Stimulated activated CD4-positive, alpha-beta T cell treated with anti-CD3 and anti-CD28 coated beads, TNF-alpha, amount 100 ng/mL, for 1 hour (primary cell): Measurements from ENCODE around the gene CPXM1.
"Not testable (repeated sequence)": the region's sequence is repeated elsewhere in the genome, so short reads cannot be mapped to it uniquely, and the experiment has no call there.

Experiments
- DNase-seq, 3 donors: peaks; one replicate each; pipeline ENCODE4 v3.0.0-alpha.2; 2020; ENCODE audit warnings: low read depth in 3 of 3, low spot score in 1 of 3

Gene CPXM1

GRCh38 chr20:2800521-2801285, at the start of gene CPXM1:
Gene CPXM1 (minus strand): TSS chr20:2800627. CDS start chr20:2800572, 55 bp downstream.
- no peak for DNase-seq

- no peak for DNase-seq
Measured at GRCh38 chr20:2849529-2849928, 49.1 kb upstream of the CPXM1 start.

- no peak for DNase-seq
Measured at GRCh38 chr20:2847802-2848201, 47.4 kb upstream of the CPXM1 start.

GRCh38 chr20:2846698-2847097, 46.3 kb upstream of the CPXM1 start:
- DNase-seq: no peak

GRCh38 chr20:2845607-2846006, 45.2 kb upstream of the CPXM1 start:
- no peak for DNase-seq

- DNase-seq: no peak
Measured at GRCh38 chr20:2840967-2841531, 40.6 kb upstream of the CPXM1 start.

- DNase-seq: peak; percentile 58 to 84 (median 73)
Measured at GRCh38 chr20:2840138-2840966, 39.9 kb upstream of the CPXM1 start, which contains the start of the genes PCED1A and VPS16. Gene PCED1A (minus strand): TSS chr20:2840655. CDS start chr20:2839912, 743 bp downstream. Gene VPS16 (plus strand): TSS chr20:2840745. CDS start chr20:2840775, 30 bp downstream.

- no peak for DNase-seq
Measured at GRCh38 chr20:2839732-2840137, 39.3 kb upstream of the CPXM1 start.

GRCh38 chr20:2838847-2839671, 38.6 kb upstream of the CPXM1 start:
- DNase-seq: no peak

- no peak for DNase-seq
Measured at GRCh38 chr20:2838170-2838797, 37.9 kb upstream of the CPXM1 start.

- DNase-seq: no peak
Measured at GRCh38 chr20:2837221-2837960, 37.0 kb upstream of the CPXM1 start.

GRCh38 chr20:2836035-2836434, 35.6 kb upstream of the CPXM1 start:
- no peak for DNase-seq

GRCh38 chr20:2835331-2835796, 34.9 kb upstream of the CPXM1 start:
- DNase-seq: no peak

- DNase-seq: no peak
Measured at GRCh38 chr20:2834401-2835110, 34.1 kb upstream of the CPXM1 start.

- DNase-seq: no peak
Measured at GRCh38 chr20:2833761-2834160, 33.3 kb upstream of the CPXM1 start.

GRCh38 chr20:2831206-2831605, 30.8 kb upstream of the CPXM1 start:
- not testable (repeated sequence) for DNase-seq

GRCh38 chr20:2829376-2829775, 28.9 kb upstream of the CPXM1 start:
- DNase-seq: no peak

GRCh38 chr20:2826655-2827054, 26.2 kb upstream of the CPXM1 start:
- no peak for DNase-seq

GRCh38 chr20:2825761-2826160, 25.3 kb upstream of the CPXM1 start:
- DNase-seq: no peak
